K562 (cell line): ENCODE results near the gene DAG1. TPM values are rescaled to one million over a fixed set of nuclear protein-coding genes. Genes with fewer than 3 reads are reported as not detected.

ENCODE experiments used
- ADNP ChIP-seq: fragments of 200-800 bp; sonication (Bioruptor generic); IDR thresholded peaks from 2 replicates; pipeline ENCODE4 v1.6.1; 2016; ENCODE audit warnings: missing genetic modification characterization, missing compliant biosample characterization
- FOXO4 ChIP-seq: fragments of 450-650 bp; formaldehyde crosslinking; IDR thresholded peaks from 2 replicates; pipeline ENCODE4 v1.4.0; 2020; ENCODE audit warnings: mild to moderate bottlenecking, moderate library complexity
- GABPA ChIP-seq: fragments of 200-800 bp; sonication (Bioruptor generic); conservative IDR thresholded peaks from 2 replicates; pipeline ENCODE4 v1.6.1; 2016; ENCODE audit warnings: low read depth, missing genetic modification characterization, missing compliant biosample characterization
- HDGF ChIP-seq: fragments of 450-650 bp; IDR thresholded peaks from 2 replicates; pipeline ENCODE4 v1.6.1; 2016
- KDM4B ChIP-seq, 2 experiments: fragments of 450-650 bp in 1 of 2; sonication (generic) in 1 of 2; IDR thresholded peaks; 2 replicates each; pipeline ENCODE4 v1.6.1; 2016 to 2017; ENCODE audit warnings: borderline replicate concordance in 2 of 2, antibody characterized with exemption in 1 of 2, low read depth in 1 of 2, mild to moderate bottlenecking in 1 of 2
- MNT ChIP-seq, 2 experiments: fragments of 450-650 bp; conservative IDR thresholded peaks; 2 replicates each; pipeline ENCODE4 v1.6.1; 2017; ENCODE audit warnings: mild to moderate bottlenecking in 2 of 2, moderate library complexity in 2 of 2
- NR0B1 ChIP-seq: fragments of 450-650 bp; IDR thresholded peaks from one replicate; pipeline ENCODE4 v1.6.1; 2018; ENCODE audit warnings: mild to moderate bottlenecking, moderate library complexity; ENCODE audit not compliant: partially characterized antibody
- PTRF ChIP-seq: fragments of 450-650 bp; IDR thresholded peaks from 2 replicates; pipeline ENCODE4 v1.6.1; 2016; ENCODE audit warnings: mild to moderate bottlenecking, missing genetic modification characterization, missing compliant biosample characterization
- RHOXF2B ChIP-seq: fragments of 250-450 bp; sonication (Bioruptor Pico); conservative IDR thresholded peaks from 2 replicates; pipeline ENCODE4 v1.5.1; 2021
- SFPQ ChIP-seq: fragments of 200-400 bp; formaldehyde crosslinking; IDR thresholded peaks from 2 replicates; pipeline ENCODE4 v1.6.1; 2017; ENCODE audit warnings: mild to moderate bottlenecking, low read depth, low read length, moderate library complexity
- SIX5 ChIP-seq, 2 experiments: IDR thresholded peaks; 2 replicates each; pipeline ENCODE4 v1.6.1; 2011; ENCODE audit warnings: low read length in 2 of 2, borderline replicate concordance in 1 of 2, low read depth in 1 of 2, mild to moderate bottlenecking in 1 of 2, moderate library complexity in 1 of 2; ENCODE audit not compliant: insufficient read depth in 1 of 2
- SPI1 ChIP-seq: IDR thresholded peaks from 2 replicates; pipeline ENCODE4 v1.6.1; 2011; ENCODE audit warnings: low read depth, low read length, control low read depth, borderline replicate concordance
- SREBF2 ChIP-seq: sonication (generic); formaldehyde crosslinking; IDR thresholded peaks from 2 replicates; pipeline ENCODE4 v1.4.0; 2020; ENCODE audit warnings: mild to moderate bottlenecking, missing genetic modification reagents
- SUPT5H ChIP-seq: fragments of 450-650 bp; IDR thresholded peaks from 2 replicates; pipeline ENCODE4 v1.6.1; 2016
- TAF15 ChIP-seq: fragments of 200-400 bp; formaldehyde crosslinking; IDR thresholded peaks from 2 replicates; pipeline ENCODE4 v1.6.1; 2017; ENCODE audit warnings: mild to moderate bottlenecking, low read depth, low read length, moderate library complexity
- YY1 ChIP-seq, 3 experiments: IDR thresholded peaks; 2 replicates each; pipeline ENCODE4 v1.6.1; 2011; ENCODE audit warnings: low read length in 2 of 3, mild to moderate bottlenecking in 2 of 3, moderate library complexity in 2 of 3, borderline replicate concordance in 1 of 3, control low read depth in 1 of 3, low read depth in 1 of 3; ENCODE audit not compliant: insufficient read depth in 3 of 3, insufficient replicate concordance in 2 of 3, control insufficient read depth in 1 of 3, insufficient read length in 1 of 3; ENCODE audit errors: extremely low read depth in 1 of 3
- ZNF707 ChIP-seq: fragments of 250-450 bp; sonication (Bioruptor Pico); conservative IDR thresholded peaks from 2 replicates; pipeline ENCODE4 v1.8.0; 2022; ENCODE audit warnings: inconsistent platforms, mild to moderate bottlenecking, moderate library complexity
- polyA plus RNA-seq, 8 experiments: library from polyadenylated mRNA; depleted of rRNA in 4 of 8; stranded (reverse) in 5 of 8; unstranded in 3 of 8; fragments of >200 nt; fragmentation: Nextera tagmentation in 2 of 8; fragmentation: Illumina TruSeq in 1 of 8; extraction: Ambion mirVana in 2 of 8; extraction: Trizol in 1 of 8; gene quantifications; 2 replicates each; pipeline versions ENCODE4 v1.2.1 to v1.2.3, GENCODE V29; 2011 to 2014; ENCODE audit warnings: inconsistent platforms in 1 of 8, missing spikeins in 1 of 8
- total RNA-seq, 7 experiments: library from RNA; depleted of rRNA in 6 of 7; stranded (reverse); fragments of >200 nt in 6 of 7; fragmentation: Illumina TruSeq in 2 of 7; extraction: Trizol in 2 of 7; gene quantifications; 2 replicates each; pipeline versions ENCODE4 v1.2.1 to v1.2.3, GENCODE V29; 2011 to 2021; ENCODE audit warnings: low replicate concordance in 1 of 7

DAG1 gene
- total and polyA plus RNA-seq, 9 of the 15 experiments (the other 6 are each of a cell fraction or from before 2014, with no cell fraction given) = 0.29 to 19.6 (median 8.2) TPM

- TF ChIP-seq SFPQ = no peak
- TF ChIP-seq YY1 (IDR thresholded peaks at IDR 0.05; ENCODE audit: borderline replicate concordance in 1 of 3, control insufficient read depth in 1 of 3, extremely low read depth in 1 of 3, insufficient read depth in 3 of 3, insufficient read length in 1 of 3, insufficient replicate concordance in 2 of 3, low read depth in 1 of 3, low read length in 2 of 3) = peak in 2 of 3 experiments; percentile 22 to 55
- no peak for TF ChIP-seq ZNF707 (CRISPR knock-in tag)
- TF ChIP-seq MNT (conservative IDR thresholded peaks at IDR 0.05) = peak in 1 of 2 experiments; percentile 39; a peak in 1 of 4 replicates
- TF ChIP-seq ADNP = no peak
- no peak for TF ChIP-seq NR0B1
- no peak for TF ChIP-seq TAF15
- TF ChIP-seq FOXO4 (CRISPR knock-in tag) = no peak
- no peak for TF ChIP-seq RHOXF2B
- TF ChIP-seq SREBF2 (CRISPR knock-in tag) = no peak
- no peak for TF ChIP-seq PTRF
- no peak for TF ChIP-seq GABPA (tag)
- TF ChIP-seq SPI1 = no peak
- TF ChIP-seq HDGF = no peak
- TF ChIP-seq SUPT5H = peak; percentile 54; the same call in 1 of the 2 replicates
- TF ChIP-seq KDM4B (IDR thresholded peaks at IDR 0.05; ENCODE audit: borderline replicate concordance in 2 of 2, low read depth in 1 of 2) = no peak
- no peak for TF ChIP-seq SIX5 (IDR thresholded peaks at IDR 0.05; ENCODE audit: borderline replicate concordance in 1 of 2, insufficient read depth in 1 of 2, low read depth in 1 of 2, low read length in 2 of 2)
Observed at GRCh38 chr3:49553692-49554632, 83.9 kb downstream of the DAG1 start, which contains the start of gene BSN (continued).
